OCI-LY1 (cell line): Measurements from ENCODE around the gene MAP1A.

Source experiments
- EZH2 ChIP-seq: fragments of 200-600 bp; sonication (generic), shearing (Covaris generic); IDR thresholded peaks from 2 replicates; pipeline ENCODE4 v1.8.0; 2017; ENCODE audit warnings: borderline replicate concordance, mixed run types, mild to moderate bottlenecking, antibody characterized with exemption, low read length, moderate library complexity, mixed read lengths
- TF ChIP-seq, protein P1 (sequence below): fragments of 200-600 bp; sonication (generic), shearing (Covaris generic); IDR thresholded peaks from 2 replicates; pipeline ENCODE4 v1.5.1; 2017; ENCODE audit warnings: mild to moderate bottlenecking, antibody characterized with exemption, low read length, moderate library complexity, mixed read lengths

DNA sequence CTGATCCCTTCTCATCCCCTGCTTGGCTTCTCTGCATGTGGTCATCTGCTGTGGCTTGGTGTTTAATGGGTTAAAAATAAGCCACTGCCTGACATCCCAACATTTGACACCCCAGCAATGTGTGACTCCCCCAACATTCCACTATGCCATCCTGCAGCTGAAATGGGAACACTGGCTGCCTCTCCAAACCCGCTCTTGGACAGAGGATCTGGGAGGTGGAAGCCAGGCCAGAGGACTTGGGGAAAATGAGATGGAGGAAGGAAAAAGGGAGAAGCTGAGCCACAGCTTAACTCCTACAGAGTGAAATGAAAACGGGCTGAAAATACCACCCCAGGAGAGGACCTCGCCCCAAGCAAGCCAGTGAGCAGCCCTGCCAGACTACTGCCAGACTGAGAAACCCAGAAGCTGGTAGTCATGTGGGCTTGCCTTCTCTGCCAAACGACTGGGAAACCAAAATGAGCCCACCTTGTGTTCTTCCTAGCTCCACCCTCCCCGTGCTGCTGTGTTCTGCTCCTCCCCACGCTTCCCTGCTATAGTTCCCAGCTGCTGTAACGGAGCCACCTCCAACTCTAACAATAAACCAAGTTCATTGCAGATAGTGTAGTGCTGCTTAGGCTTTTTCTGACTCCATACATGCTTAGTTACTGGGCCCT, 13.7 kb downstream of the MAP1A start:
- TF ChIP-seq, protein P1, sequence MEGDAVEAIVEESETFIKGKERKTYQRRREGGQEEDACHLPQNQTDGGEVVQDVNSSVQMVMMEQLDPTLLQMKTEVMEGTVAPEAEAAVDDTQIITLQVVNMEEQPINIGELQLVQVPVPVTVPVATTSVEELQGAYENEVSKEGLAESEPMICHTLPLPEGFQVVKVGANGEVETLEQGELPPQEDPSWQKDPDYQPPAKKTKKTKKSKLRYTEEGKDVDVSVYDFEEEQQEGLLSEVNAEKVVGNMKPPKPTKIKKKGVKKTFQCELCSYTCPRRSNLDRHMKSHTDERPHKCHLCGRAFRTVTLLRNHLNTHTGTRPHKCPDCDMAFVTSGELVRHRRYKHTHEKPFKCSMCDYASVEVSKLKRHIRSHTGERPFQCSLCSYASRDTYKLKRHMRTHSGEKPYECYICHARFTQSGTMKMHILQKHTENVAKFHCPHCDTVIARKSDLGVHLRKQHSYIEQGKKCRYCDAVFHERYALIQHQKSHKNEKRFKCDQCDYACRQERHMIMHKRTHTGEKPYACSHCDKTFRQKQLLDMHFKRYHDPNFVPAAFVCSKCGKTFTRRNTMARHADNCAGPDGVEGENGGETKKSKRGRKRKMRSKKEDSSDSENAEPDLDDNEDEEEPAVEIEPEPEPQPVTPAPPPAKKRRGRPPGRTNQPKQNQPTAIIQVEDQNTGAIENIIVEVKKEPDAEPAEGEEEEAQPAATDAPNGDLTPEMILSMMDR, result no peak
- TF ChIP-seq EZH2, result no peak
